HG03342 (cell line): ENCODE results near the gene FNDC3B.
"Not testable (repeated sequence)": the region's sequence is repeated elsewhere in the genome, so short reads cannot be mapped to it uniquely, and the experiment has no call there.

ENCODE experiments used
- ATAC-seq: cut with Tn5 transposase; IDR thresholded peaks from one replicate; pipeline ENCODE4 v1.9.1; 2021; ENCODE audit warnings: mild to moderate bottlenecking, moderate library complexity; ENCODE audit not compliant: unreplicated experiment

Gene FNDC3B

DNA sequence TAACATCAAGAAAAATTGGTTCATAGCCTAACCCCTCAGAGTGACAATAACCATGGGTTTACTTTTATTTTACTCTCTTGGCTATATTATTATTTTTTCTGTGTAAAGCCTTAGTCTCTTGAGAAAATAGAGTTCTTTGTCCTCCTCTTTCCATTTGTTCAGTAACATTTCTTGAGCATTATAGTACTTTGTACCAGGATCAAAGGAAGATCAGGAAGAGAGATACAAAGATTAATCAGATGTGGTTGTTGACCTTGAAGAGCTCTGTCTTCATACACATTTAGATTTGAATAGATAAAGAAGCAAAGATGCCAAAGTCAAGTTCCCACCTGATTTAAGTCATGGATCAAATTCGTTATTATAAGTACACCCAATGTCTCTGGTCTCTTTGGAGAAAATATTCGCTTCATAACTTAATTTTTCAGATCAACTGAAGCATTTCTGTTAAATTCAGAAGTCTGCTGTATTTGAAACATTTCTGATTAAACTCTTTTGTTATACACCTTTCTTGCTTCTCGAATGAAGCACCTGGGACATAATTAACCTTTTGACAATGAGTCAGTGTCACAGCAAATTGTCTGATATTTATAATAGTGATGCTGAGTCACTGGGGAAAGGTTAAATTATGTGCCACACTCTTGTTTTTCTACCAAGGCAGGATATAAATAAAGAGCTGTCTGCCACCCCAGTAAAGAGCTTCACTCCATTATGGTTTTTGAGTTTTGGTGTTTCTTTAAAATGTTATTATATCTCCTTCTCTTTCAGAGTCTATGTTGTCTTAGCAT is 308.7 kb downstream of the FNDC3B start:
- ATAC-seq: no peak

GRCh38 chr3:172351895-172352466 is 312.6 kb downstream of the FNDC3B start:
- no peak for ATAC-seq

DNA sequence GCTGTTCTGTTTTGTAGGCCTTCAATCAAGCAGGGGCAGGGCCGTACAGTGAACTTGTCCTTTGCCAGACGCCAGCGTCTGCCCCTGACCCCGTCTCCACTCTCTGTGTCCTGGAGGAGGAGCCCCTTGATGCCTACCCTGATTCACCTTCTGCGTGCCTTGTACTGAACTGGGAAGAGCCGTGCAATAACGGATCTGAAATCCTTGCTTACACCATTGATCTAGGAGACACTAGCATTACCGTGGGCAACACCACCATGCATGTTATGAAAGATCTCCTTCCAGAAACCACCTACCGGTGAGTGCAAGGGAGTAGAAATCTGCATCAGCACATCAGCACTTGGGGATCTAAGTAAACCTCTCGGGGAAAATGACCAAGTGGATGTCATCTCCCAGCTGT is 313.4 kb downstream of the FNDC3B start:
- no peak for ATAC-seq

GRCh38 chr3:172354931-172355499 is 315.6 kb downstream of the FNDC3B start:
- no peak for ATAC-seq

DNA sequence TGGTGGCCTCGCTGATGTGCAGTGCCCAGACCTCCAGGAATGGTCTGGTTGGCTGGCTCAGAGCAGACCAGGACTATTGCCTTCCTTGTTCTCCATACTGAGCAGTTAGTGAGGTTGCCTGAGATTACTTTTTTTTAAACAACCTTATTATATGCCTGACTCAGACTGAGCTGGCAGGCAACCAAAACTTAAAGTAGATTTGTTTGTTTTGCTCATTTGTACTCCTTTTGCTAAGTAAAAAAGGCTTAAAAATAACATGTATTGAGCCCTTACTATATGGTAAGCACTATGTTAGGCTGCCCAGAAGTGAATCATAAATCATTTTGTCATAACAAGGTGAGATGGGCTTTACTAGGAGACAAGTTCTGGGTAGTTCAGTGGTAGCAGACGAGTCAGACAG is 316.5 kb downstream of the FNDC3B start:
- ATAC-seq: no peak

DNA sequence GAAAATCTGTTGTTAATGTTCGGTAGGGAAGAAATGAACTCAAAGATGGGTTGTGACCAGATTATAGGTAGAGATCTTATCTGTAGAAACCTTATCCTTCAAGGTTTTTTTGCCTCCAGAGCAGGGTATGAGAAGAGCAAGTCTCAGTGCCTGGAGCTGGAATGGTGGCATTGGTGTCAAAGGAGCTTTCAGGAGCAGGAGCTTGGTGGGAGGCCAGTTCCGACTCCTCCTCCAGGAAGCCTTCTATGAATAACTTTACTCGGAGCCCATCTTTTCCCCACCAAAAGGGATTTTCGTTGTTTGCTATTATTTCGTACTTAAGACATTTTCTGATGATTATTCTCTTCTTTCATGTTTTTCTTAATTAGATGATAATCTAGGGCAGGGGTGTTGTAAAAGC is 317.0 kb downstream of the FNDC3B start:
- no peak for ATAC-seq

DNA sequence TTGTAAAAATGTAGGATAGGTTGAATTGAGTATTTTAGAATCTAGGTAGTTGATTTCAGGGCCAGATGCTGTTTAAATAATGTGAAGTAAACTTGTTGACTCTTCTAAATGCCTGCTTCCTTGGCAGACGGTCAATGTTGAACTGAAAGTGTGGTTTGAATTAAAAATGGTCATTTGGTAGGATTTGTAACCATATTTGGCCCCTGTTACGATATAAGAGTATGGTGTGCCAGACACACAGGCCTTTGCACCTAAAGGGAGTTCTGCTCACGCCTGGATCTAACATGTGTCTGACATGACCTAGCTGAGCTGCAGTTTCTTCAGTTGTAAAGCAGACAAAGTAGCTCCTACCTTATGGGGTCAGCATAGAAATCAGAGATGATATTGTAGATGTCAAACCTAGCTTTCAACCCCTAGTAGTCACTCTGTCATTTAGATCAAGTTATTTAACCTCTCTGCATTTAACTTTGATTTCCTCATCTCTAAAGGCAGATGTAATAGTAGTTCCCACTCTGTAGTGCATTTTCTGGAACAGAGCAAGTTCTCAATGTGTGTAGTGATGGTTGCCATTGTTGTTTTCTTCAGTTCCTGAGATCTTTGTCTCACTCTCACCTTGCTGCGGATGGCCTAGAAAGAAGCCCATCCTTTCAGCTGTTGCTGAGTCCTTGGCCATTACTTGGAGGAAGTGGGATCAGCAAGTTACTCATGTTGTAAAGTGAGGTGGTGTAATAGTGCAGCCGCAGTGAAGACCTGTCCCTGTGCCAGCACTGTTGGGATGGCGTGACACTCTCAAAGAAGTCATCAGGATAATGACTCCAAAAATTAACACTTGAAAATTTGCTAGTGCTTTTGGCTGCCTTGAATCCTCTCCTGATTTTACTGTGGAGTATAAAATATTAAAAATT is 318.7 kb downstream of the FNDC3B start:
- no peak for ATAC-seq

- no peak for ATAC-seq
Observed at GRCh38 chr3:172359231-172359630, 319.9 kb downstream of the FNDC3B start.

DNA sequence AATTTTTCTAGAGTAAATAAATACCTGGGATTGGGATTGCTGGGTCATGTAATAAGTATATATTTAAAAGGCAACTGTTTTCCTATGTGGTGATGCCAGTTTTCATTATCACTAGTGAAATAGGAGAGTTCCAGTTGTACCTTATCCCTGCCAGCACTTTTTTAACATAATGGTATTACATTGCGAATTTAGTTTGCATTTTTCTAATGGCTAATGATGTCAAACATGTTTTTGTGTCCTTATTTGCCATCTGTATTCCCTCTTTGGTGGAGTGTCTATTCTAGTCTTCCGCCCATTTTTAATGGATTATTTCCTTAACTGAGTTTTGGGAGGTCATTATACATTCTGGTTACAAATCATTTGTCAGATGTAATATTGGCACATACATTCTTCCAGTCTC is 320.6 kb downstream of the FNDC3B start:
- ATAC-seq: no peak

DNA sequence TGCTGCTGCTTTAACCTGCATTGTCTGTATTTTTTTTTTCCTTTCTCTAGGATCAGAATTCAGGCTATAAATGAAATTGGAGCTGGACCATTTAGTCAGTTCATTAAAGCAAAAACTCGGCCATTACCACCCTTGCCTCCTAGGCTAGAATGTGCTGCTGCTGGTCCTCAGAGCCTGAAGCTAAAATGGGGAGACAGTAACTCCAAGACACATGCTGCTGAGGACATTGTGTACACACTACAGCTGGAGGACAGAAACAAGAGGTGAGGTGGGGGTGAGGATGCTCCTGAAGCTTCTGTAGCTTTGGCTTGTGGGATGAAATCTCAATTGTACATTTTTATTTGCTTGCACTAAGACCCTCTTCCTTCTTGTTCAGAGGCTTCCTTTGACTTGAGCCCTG is 323.2 kb downstream of the FNDC3B start:
- ATAC-seq: no peak

DNA sequence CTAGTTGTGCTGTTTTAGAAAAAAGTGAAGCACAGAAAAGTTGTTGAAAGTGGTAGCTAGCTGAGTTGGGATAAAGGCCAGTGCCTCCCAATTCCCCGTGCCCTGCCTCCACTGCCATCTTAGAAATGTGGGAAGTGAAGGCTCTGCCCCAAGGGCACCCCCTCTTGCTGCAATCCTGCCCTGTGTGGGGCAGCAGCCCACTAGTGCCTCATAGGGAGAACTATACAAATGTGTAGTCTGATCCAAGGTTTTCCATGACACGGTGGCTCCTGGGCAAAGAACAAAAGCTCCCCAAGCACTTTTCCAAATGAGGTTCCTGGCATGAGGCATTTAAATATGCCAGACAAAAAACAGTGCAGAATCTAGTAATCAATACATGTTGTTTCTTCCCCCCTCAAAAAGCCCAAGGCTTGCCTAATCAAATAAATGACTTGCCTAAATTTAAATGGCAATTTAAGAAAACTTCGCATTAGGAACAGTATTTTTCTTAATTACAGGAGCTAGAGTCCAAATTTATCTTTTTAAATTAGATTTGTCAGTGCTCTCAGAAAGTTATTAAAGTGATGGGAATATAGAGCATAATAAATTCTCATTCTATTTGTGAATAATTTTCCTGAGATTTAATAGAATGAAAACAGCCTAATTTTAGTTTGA is 325.1 kb downstream of the FNDC3B start:
- no peak for ATAC-seq

GRCh38 chr3:172365028-172365567 is 325.7 kb downstream of the FNDC3B start:
- ATAC-seq: no peak

- no peak for ATAC-seq
Observed at GRCh38 chr3:172367205-172368105, 328.1 kb downstream of the FNDC3B start.

DNA sequence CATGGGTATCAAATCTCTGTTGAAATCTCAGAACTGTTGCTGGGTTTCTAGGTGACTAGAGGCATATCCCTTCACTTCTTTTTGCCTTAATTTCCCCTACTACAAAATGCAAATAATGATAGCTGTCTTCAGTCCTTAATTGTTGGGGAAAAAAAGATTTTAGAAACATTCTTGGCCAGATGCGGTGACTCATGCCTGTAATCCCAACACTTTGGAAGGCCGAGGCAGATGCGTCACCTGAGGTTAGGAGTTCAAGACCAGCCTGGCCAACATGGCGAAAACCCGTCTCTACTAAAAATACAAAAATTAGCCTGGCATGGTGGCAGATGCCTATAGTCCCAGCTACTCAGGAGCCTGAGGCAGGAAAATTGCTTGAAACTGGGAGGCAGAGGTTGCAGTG is 329.2 kb downstream of the FNDC3B start:
- not testable (repeated sequence) for ATAC-seq

- ATAC-seq: no peak
Observed at GRCh38 chr3:172369590-172370259, 330.3 kb downstream of the FNDC3B start.

- ATAC-seq: no peak
Observed at GRCh38 chr3:172370419-172370818, 331.0 kb downstream of the FNDC3B start.

- no peak for ATAC-seq
Observed at GRCh38 chr3:172371544-172371943, 332.2 kb downstream of the FNDC3B start.

GRCh38 chr3:172372895-172373294 is 333.5 kb downstream of the FNDC3B start:
- no peak for ATAC-seq

DNA sequence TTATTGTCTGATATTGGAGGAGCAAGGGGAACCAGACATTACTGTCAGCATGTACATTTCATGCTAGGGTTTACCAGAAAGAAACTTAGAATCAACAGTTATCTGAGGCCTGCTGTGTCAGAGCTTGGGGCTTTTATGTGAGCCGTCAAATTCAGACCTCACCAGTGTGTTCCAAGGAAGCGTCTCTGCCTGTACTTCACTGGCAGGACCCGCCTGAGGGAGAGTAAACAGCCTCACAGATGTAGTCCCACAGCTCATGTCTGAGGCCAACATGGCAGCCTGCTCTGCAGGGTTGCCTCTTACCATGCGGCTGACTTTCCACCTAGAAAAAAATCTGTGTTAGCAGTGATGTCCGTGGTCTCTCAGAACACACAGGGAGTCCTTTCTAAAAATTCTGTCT is 334.5 kb downstream of the FNDC3B start:
- no peak for ATAC-seq
